CD4-positive, alpha-beta T cell (primary cell): Measurements from ENCODE around the gene MYO15A. TPM values are rescaled to one million over a fixed set of nuclear protein-coding genes. Genes with fewer than 3 reads are reported as not detected.

Experiments used
- ATAC-seq: fragments of 200-7000 bp; cut with Tn5 transposase; one replicate; pipeline ENCODE4 v1.10.0; 2022; ENCODE audit warnings: mild to moderate bottlenecking; ENCODE audit not compliant: poor library complexity
- CTCF ChIA-PET: fragments of 350-600 bp; sonication (Branson Sonifier 250); formaldehyde crosslinking; loops from one replicate; lab custom pipeline; 2021; ENCODE audit warnings: antibody characterized with exemption, inconsistent platforms; lab: Charles Lee
- POLR2A ChIA-PET: fragments of 350-600 bp; sonication (Branson Sonifier 250); formaldehyde crosslinking; loops from one replicate; lab custom pipeline; 2021; ENCODE audit warnings: antibody characterized with exemption, inconsistent platforms; lab: Charles Lee
- DNase-seq, 14 experiments: peaks; one replicate each; pipeline ENCODE4 v3.0.0-alpha.2; 2013 to 2020; ENCODE audit warnings: mixed read lengths in 2 of 14
- H3K27ac ChIP-seq, 2 donors: one replicate each; pipeline versions ENCODE4 v1.5.1 to v1.7.0; 2013; ENCODE audit warnings: low read length in 2 of 2, low read depth in 1 of 2, mild to moderate bottlenecking in 1 of 2
- H3K27me3 ChIP-seq, 2 experiments: 1 replicate in 1 of 2; 2 replicates in 1 of 2; pipeline versions ENCODE4 v1.6.1 to v1.7.0; 2013; ENCODE audit warnings: low read length in 2 of 2, control low read depth in 1 of 2, mild to moderate bottlenecking in 1 of 2, moderate library complexity in 1 of 2; ENCODE audit not compliant: insufficient read depth in 2 of 2, control insufficient read depth in 1 of 2
- H3K36me3 ChIP-seq: one replicate; pipeline ENCODE4 v1.6.1; 2013; ENCODE audit warnings: low read length, control low read depth; ENCODE audit not compliant: insufficient read depth
- H3K4me1 ChIP-seq: one replicate; pipeline ENCODE4 v1.6.1; 2013; ENCODE audit warnings: low read length, control low read depth; ENCODE audit not compliant: insufficient read depth
- H3K4me3 ChIP-seq: one replicate; pipeline ENCODE4 v1.5.1; 2013; ENCODE audit warnings: mild to moderate bottlenecking, low read length, moderate library complexity
- H3K9me3 ChIP-seq, 2 experiments: 1 replicate in 1 of 2; 2 replicates in 1 of 2; pipeline versions ENCODE4 v1.6.1 to v1.7.0; 2013; ENCODE audit warnings: low read length in 2 of 2, mild to moderate bottlenecking in 2 of 2, control low read depth in 1 of 2, moderate library complexity in 1 of 2; ENCODE audit not compliant: control insufficient read depth in 1 of 2, insufficient read depth in 1 of 2
- H3K27ac Mint-ChIP-seq: one replicate; pipeline ENCODE4 v1.8.0; 2020; ENCODE audit warnings: mixed read lengths
- H3K27me3 Mint-ChIP-seq: one replicate; pipeline ENCODE4 v1.8.0; 2021; ENCODE audit warnings: mixed read lengths
- H3K36me3 Mint-ChIP-seq: one replicate; pipeline ENCODE4 v1.8.0; 2021; ENCODE audit warnings: low read depth, mixed read lengths
- H3K4me1 Mint-ChIP-seq: one replicate; pipeline ENCODE4 v1.8.0; 2021; ENCODE audit warnings: low read depth, mixed read lengths
- H3K4me3 Mint-ChIP-seq: one replicate; pipeline ENCODE4 v1.8.0; 2020; ENCODE audit warnings: mild to moderate bottlenecking, mixed read lengths
- H3K9me3 Mint-ChIP-seq: one replicate; pipeline ENCODE4 v1.8.0; 2020; ENCODE audit warnings: mixed read lengths
- intact Hi-C, 2 experiments: fragments of 100-400 bp; cut with DNase I in 1 of 2; cut with micrococcal nuclease in 1 of 2; formaldehyde crosslinking; loops; one replicate each; pipeline versions ENCODE4 v1.15.1 to v1.9.0; 2023 to 2025; cut with DNase I, micrococcal nuclease
- total RNA-seq, 174 experiments: library from RNA in 2 of 174; stranded (reverse) in 2 of 174; gene quantifications; one replicate each; pipeline ENCODE4 v1.2.3 and lab custom pipeline; 2021 to 2026
- TF ChIP-seq, protein P1 (sequence below): fragments of 200-600 bp; IDR thresholded peaks from one replicate; pipeline ENCODE4 v1.8.0; 2022; ENCODE audit warnings: antibody characterized with exemption, mild to moderate bottlenecking

The MYO15A gene
- total RNA-seq, 2 experiments from 2014 or later: 1.2 to 1.6 TPM

DNA sequence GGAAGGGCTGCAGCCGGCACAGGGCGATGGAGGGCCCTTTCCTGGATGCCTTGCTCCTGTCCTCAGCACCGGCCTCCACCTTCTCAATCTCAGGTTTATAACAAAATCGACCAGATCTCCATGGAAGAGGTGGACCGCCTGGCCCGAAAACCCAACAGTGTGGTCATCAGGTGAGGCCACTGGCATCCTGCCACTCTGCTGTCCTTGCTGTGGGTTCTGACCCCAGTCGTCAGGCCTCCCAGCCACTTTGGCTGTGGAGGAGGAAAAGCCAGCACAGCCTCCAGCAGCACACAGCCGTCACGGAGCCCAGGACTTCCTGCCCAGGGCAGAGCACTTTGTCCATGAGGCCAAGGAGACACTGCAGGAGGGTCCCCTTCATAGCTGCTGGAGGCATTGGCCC, 6.7 kb upstream of the MYO15A start:
- H3K9me3 Mint-ChIP-seq: no peaks in the 10 kb centered on the region
- Histone ChIP-seq H3K4me1 (no peaks in the 10 kb centered on the region), H3K4me3 (no peak overlapping the region), H3K27me3 (no peaks in the 10 kb centered on the region), H3K9me3 (no peaks in the 10 kb centered on the region), H3K36me3 (peaks cover 55% of the 10 kb centered on the region), H3K27ac (no peak overlapping the region)
- H3K4me1 Mint-ChIP-seq: no peaks in the 10 kb centered on the region
- intact Hi-C loops: no loop called here
- no peak overlapping the region for H3K4me3 Mint-ChIP-seq
- no peak overlapping the region for H3K27ac Mint-ChIP-seq
- peaks cover 58% of the 10 kb centered on the region for H3K36me3 Mint-ChIP-seq
- ChIA-PET POLR2A (no interaction called here), CTCF (no interaction called here)
- H3K27me3 Mint-ChIP-seq: no peaks in the 10 kb centered on the region
- TF ChIP-seq, protein P1, sequence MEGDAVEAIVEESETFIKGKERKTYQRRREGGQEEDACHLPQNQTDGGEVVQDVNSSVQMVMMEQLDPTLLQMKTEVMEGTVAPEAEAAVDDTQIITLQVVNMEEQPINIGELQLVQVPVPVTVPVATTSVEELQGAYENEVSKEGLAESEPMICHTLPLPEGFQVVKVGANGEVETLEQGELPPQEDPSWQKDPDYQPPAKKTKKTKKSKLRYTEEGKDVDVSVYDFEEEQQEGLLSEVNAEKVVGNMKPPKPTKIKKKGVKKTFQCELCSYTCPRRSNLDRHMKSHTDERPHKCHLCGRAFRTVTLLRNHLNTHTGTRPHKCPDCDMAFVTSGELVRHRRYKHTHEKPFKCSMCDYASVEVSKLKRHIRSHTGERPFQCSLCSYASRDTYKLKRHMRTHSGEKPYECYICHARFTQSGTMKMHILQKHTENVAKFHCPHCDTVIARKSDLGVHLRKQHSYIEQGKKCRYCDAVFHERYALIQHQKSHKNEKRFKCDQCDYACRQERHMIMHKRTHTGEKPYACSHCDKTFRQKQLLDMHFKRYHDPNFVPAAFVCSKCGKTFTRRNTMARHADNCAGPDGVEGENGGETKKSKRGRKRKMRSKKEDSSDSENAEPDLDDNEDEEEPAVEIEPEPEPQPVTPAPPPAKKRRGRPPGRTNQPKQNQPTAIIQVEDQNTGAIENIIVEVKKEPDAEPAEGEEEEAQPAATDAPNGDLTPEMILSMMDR: no peak
- ATAC-seq (no peak), DNase-seq (no peak)

- peaks cover 54% of the 10 kb centered on the region for H3K36me3 Mint-ChIP-seq
- intact Hi-C loops: no loop called here
- POLR2A ChIA-PET: no interaction called here
- no peaks in the 10 kb centered on the region for H3K27me3 Mint-ChIP-seq
- no peak for ATAC-seq
- H3K9me3 Mint-ChIP-seq: no peaks in the 10 kb centered on the region
- no peaks in the 10 kb centered on the region for H3K4me1 Mint-ChIP-seq
- DNase-seq: no peak
- H3K9me3 ChIP-seq: no peaks in the 10 kb centered on the region
- TF ChIP-seq, protein P1: no peak
- CTCF ChIA-PET: no interaction called here
- H3K27ac ChIP-seq: no peak overlapping the region
- no peaks in the 10 kb centered on the region for H3K4me1 ChIP-seq
- H3K36me3 ChIP-seq: peaks cover 54% of the 10 kb centered on the region
- no peak overlapping the region for H3K4me3 Mint-ChIP-seq
- H3K27me3 ChIP-seq: no peaks in the 10 kb centered on the region
- no peak overlapping the region for H3K4me3 ChIP-seq
- no peak overlapping the region for H3K27ac Mint-ChIP-seq
These were observed 5.9 kb upstream of the MYO15A start for GRCh38 chr17:18102640-18103039.

DNA sequence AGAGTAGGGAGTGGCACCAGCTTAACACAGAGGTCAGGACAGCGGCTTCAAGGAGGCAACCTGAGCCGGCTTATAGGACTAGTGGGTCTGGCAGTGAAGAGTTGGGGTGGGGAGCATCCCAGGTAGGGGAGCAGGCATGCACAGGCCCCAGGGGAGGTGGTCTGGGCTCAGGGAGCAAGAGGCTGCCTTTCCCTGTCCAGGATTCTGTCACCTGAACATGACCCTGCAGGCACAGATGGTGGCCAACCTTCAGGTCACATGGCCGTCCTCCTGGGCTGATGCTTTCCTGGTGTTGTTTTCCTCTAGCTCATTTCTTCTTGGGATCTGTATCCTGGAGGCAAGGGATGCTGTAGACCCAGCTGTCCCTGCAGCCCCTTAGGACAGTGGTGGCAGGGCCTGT, 3.5 kb upstream of the MYO15A start:
- H3K4me1 ChIP-seq: no peaks in the 10 kb centered on the region
- no peak for ATAC-seq
- Mint-ChIP-seq H3K27ac (no peak overlapping the region), H3K4me3 (no peak overlapping the region), H3K27me3 (no peaks in the 10 kb centered on the region), H3K9me3 (no peaks in the 10 kb centered on the region), H3K36me3 (peaks cover 33% of the 10 kb centered on the region), H3K4me1 (no peaks in the 10 kb centered on the region)
- POLR2A ChIA-PET: no interaction called here
- intact Hi-C loops: no loop called here
- CTCF ChIA-PET: no interaction called here
- no peak overlapping the region for H3K27ac ChIP-seq
- TF ChIP-seq, protein P1: no peak
- H3K9me3 ChIP-seq: no peaks in the 10 kb centered on the region
- DNase-seq: no peak
- peaks cover 30% of the 10 kb centered on the region for H3K36me3 ChIP-seq
- H3K4me3 ChIP-seq: no peak overlapping the region
- H3K27me3 ChIP-seq: no peaks in the 10 kb centered on the region
